Adrenal gland (tissue), 5 donors: Measurements from ENCODE around the gene RAX.

Experiments used
- POLR2A ChIP-seq, 2 donors: fragments of 450-650 bp; IDR thresholded peaks; one replicate each; pipeline ENCODE4 v1.6.1; 2017; ENCODE audit warnings: antibody characterized with exemption in 2 of 2, mild to moderate bottlenecking in 2 of 2, moderate library complexity in 1 of 2
- TF ChIP-seq, protein P1 (sequence below), 6 experiments: fragments of 450-650 bp in 4 of 6; fragments of 200-600 bp in 2 of 6; sonication (generic) in 1 of 6; IDR thresholded peaks; 1 replicate in 5 of 6; 2 replicates in 1 of 6; pipeline versions ENCODE4 v1.5.1 to v1.8.0; 2016 to 2021; ENCODE audit warnings: antibody characterized with exemption in 6 of 6, mild to moderate bottlenecking in 2 of 6, moderate library complexity in 1 of 6
- donor health status: DM: no; HTN: no; CAD: no.

DNA sequence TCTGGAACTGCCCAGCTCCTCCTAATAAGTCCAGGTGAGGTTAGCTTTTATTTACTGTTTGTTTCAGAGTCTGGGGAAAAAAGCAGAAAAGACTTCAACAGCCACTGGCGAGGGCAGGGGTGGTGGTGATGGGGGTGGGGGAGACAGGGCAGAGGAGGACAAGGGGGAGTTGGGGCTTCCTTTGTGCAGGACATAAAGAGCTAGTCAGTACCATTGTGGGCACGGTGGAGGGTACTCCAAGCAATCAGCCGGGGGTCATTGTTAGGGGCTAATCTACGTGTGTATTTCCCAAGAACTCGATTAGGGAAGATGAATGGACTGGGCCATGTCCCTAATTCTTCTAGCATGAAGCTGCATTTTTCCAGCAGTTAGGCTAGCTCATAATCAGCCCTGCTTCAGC lies 2.8 kb upstream of the RAX start:
- TF ChIP-seq, protein P1, sequence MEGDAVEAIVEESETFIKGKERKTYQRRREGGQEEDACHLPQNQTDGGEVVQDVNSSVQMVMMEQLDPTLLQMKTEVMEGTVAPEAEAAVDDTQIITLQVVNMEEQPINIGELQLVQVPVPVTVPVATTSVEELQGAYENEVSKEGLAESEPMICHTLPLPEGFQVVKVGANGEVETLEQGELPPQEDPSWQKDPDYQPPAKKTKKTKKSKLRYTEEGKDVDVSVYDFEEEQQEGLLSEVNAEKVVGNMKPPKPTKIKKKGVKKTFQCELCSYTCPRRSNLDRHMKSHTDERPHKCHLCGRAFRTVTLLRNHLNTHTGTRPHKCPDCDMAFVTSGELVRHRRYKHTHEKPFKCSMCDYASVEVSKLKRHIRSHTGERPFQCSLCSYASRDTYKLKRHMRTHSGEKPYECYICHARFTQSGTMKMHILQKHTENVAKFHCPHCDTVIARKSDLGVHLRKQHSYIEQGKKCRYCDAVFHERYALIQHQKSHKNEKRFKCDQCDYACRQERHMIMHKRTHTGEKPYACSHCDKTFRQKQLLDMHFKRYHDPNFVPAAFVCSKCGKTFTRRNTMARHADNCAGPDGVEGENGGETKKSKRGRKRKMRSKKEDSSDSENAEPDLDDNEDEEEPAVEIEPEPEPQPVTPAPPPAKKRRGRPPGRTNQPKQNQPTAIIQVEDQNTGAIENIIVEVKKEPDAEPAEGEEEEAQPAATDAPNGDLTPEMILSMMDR (IDR thresholded peaks at IDR 0.05): no peak
- no peak for TF ChIP-seq POLR2A (IDR thresholded peaks at IDR 0.05)
